GM19438 (cell line): ENCODE measurements around the gene PNRC2.
A peak's percentile ranks its signal among the peaks of the same experiment; 100 is the strongest.

Experiments used
- ATAC-seq: cut with Tn5 transposase; IDR thresholded peaks from one replicate; pipeline ENCODE4 v1.9.1; 2021; ENCODE audit warnings: low read depth; ENCODE audit not compliant: unreplicated experiment

The PNRC2 gene, protein sequence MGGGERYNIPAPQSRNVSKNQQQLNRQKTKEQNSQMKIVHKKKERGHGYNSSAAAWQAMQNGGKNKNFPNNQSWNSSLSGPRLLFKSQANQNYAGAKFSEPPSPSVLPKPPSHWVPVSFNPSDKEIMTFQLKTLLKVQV

DNA sequence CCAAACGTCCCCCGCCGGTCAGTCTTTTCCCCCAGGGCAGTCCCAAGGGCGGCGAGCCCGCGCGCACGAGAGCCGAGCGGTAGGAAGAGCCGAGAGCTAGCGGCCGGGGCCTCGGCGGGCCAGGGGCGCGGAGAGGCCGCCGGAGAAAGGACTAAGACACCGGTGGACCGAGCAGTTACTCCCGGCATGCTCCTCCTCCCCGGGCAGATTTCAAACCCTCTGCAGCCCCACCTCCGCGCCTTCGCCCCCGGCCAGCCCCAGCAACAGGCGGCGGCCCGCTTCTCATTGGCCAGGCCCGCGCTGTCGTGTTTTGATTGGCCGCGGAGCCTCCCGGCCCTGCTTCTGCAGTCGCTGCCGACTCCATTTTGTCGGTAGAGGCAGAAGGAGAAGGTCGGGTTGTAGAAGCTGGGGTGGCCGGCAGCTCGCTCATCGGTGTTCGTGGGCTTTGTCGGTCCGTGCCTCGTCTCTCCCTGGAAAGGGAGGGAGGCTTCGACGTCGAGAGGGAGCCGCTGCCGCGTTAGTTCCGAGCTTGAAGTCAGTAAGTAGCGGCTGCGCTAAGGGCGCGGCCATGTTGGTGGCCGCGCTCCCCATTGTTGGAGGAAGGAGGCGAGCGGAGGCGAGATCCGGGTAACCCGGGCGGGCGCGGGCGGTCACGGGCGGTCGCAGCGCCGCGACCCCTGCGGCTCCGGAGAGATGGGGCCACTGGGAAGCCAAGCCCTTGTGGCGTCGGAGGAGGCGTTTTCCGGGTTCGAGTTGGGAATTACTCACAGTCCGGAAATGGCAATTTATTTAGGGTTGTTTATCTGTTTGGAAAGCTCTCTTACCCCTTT, at the start of gene PNRC2:
Gene PNRC2 (plus strand): TSS at position 368 of the 830 bp plus-strand sequence. CDS start 1,630 bp downstream, outside the sequence.
- ATAC-seq, result peak; percentile 75

DNA sequence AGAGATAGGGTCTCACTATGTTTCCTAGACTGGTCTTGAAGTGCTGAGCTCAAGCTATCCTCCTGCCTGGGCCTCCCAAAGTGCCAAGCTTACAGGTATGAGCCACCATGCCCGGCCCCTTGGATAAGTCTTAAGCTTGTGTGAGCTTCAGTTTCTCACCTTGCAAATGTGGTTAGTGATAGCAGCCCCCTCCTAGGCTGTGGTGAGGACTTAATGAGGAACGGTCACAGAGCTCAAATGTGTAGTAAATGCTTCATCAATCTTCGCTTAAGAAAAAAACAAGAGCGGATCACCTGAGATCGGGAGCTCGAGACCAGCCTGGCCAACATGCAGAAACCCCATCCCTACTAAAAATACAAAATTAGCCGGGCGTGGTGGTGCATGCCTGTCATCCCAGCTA, 49.5 kb upstream of the PNRC2 start:
- no peak for ATAC-seq

DNA sequence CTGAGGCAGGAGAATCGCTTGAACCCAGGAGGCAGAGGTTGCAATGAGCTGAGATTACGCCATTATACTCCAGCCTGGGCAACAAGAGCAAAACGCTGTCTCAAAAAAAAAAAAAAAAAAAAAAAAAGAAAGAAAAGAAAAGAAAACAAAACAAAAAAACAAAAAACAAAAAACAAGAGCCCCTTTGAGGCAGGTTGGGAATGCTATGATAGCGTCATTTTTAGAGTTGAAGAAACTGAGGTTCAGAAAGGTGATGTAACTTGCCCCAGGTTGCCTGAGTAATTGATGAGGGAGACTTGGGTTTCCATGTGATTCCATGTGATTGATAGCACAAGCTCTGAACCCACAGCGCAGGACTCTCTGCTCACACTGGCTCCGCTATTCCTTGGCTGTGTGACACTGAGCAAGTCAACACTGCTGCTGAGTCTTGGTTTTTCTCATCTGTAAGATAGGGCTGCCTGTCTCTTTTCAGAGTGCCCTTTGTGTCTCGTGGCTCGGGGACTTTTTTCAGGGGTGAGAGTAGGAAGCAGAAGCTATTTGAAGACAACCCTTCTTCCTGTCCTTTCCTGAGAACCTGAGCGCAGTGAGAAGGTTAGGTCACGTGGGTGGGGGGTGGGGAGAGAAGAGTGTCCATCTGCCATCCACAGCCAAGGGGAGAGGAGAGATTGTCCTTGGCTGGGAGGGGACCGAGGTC, 48.9 kb upstream of the PNRC2 start:
- ATAC-seq, result no peak

DNA sequence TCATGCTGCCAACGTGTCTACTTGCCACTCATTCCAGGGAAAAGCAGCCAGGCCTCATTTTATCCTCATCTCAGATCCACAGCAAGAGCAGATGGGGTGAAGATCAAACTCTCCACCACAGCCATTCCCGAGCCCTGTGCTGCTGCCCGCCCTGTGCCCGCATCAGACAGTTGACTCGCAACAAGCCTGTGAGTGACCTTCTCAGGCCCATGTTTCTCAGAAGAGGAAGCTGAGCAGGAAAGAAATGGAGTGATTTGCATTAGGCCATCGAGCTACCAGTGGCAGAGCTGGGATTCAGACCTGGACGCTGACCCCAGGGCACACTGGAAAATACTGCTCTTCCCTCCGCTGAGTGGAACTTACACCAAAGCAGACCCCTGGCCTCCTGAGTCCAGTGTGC, 47.7 kb upstream of the PNRC2 start:
- no peak for ATAC-seq

DNA sequence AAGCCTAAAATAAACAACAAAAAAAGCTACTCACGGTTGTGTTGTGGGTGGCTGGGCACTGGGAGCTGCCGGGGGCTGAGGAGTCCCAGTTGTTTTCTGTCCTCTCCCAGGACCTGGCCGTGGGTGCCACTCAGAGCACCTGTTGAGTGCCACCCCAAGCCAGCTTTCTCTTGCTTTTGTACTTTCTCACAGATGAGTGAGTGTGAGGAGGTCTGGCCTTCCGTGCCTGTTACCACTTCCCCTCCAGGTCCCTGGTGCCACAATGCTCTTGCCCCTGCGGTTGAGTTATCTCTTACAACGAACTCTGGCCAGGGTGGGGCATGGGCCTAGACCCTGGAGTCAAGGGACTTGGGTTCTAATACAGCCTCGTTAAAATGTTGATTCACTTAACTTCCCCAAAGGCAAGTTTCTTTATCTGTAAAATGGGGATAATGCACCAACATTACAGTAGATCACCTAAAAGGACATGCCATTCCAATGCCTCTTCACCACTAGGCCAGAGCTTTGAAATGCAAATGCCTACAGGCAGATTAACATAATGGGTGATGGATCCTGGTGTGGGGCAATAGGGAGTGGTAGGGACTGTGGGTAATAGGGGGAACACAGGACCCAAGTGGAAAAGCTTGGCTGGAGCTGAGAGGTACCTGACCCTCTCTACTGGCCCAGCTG, 46.3 kb upstream of the PNRC2 start, which contains the start of gene CNR2:
Gene CNR2 (minus strand): TSS at position 151 of the 669 bp plus-strand sequence. CDS start 37,745 bp downstream, outside the sequence.
- no peak for ATAC-seq

DNA sequence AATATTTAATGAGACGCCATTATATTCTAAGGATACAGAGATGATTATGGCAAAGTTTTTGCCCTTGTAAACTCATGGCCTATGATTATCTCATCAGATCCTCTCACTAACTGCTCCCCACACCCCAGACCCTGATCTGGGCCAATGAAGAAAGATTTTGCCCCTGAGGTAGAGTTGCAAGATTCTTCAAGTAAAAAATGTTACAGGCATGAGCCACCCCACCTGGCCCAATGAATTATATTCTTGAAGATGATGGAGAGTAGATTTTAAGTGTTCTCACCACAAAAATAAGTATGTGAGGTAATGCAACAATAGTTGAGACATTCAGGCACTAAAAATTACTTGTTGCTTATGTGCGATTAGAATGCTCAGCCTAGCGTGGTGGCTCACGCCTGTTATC, 44.7 kb upstream of the PNRC2 start:
- ATAC-seq, result no peak

DNA sequence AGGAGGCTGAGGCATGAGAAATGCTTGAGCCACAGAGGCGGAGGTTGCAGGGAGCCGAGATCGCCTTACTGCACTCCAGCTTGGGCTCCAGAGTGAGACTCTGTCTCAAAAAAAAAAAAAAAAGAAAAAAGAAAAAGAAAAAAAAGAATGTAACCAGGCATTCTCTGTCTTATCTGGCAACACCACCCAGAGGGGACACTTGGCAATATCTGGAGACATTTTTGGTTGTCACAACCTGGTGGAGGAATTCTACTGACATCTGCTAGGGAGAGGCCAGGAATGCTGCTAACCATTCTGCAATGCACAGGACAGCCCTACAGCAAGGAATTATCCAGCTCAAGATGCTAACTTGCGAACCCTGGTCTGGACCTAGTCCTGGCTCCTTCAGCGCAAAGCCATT, 44.2 kb upstream of the PNRC2 start:
- no peak for ATAC-seq

DNA sequence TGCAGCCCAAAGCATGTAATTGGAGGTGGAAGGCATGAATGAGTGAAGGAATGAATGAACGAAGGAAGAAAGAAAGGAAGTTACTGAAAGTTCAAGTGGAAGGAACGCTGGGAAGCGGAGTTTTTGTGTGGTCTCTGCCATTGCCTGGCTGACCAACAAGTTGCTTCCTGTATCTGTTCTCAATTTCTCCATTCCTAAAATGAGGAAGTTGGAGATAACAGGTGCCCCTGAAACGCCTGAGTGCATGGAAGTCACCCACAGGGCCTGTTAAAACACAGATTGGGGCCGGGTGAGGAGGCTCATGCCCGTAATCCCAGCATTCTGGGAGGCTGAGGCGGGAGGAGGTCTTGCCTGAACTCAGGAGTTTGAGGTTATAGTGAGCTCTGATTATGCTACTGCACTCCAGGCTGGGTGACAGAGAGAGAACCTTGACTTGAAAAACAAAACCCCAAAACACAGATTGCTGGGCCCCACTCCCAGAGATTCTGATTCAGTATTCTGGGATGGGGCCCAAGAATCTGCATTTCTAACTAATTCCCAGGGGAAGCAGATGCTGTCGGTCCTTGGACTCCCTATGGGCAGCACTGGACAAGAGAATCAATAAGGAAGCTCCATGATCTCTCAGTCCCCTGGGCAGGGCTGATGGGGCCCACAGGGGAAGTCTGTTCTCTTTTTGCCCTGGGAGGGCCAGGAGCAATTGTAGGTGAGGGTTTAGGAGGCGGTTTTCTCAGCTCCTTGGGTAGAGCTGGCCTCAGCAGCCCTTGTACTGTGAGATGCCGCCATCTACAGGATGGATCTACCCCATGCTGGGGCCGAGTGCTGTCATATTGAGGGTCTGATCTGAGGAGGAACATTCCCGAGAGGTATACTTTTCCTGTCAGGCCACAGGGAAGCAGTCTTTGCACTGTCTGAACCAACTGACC, 43.2 kb upstream of the PNRC2 start:
- no peak for ATAC-seq

DNA sequence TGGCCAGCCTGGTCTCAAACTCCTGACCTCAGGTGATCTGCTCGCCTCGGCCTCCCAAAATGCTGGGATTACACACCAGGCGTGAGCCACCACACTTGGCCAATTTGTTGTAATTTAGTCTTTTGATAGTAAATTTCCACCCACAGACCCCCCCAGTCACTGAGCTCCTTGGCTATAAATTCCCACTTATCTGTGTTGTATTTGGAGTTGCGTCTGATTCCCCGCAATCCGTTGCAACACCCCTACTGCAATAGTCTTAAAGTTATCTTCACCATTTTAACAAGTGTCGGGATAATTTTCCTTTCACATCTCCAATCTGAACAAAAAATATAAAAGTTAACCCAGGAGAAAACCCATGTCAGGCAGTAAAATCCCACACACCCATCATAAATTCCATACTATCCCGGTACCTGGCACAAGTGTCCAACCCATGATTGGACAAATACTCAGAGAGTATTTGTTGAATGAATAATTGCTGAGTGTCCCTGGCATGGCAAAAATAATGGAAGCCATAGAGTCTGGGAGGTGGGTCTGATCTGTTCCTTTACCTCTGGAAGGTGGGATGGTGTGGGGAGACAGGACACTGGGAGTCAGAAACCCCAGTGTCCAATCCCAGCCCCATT, 37.2 kb upstream of the PNRC2 start:
- no peak for ATAC-seq

DNA sequence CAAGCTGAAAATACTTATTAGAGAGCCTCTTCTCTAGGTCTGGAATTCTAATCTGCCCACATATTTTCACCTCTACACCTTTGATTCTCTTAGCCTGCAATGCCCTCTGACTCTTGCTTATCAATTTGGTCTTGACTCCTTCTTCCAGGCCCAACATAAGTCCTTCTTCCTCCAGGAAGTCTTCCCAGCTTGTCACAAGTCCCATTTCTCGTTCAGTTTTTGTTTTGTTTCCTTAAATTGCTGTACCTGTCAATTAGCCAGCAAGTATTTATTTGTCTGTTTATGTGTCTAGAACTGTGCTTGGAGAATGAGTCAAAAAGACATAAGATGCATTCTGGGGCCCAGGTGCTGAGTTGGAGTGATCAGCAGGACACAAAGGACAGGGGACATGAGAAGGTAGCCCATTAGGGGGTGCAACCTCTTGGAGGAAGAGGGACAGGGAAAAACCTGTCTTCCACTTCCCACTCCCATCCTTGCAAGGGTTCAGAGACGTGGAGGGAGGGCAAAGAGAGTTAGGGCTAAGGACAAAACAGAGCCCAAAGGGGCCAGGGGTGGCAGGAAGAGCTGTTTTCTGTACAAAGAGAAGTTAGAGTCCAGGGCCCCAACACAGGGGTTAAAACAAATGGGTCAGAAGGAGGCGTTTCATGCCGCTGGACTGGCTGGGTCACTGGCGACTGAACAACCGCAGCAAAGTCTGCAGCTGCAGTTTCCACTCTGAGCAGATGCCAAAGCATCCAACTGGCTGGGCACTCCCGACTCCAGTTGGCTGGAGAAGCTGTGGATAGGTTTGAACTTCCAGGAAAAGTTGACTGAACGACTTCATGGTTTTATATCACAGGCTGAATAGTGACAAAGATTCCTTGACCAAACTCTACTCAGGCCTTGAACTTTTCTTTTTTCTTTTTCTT, 35.8 kb upstream of the PNRC2 start:
- ATAC-seq, result no peak

DNA sequence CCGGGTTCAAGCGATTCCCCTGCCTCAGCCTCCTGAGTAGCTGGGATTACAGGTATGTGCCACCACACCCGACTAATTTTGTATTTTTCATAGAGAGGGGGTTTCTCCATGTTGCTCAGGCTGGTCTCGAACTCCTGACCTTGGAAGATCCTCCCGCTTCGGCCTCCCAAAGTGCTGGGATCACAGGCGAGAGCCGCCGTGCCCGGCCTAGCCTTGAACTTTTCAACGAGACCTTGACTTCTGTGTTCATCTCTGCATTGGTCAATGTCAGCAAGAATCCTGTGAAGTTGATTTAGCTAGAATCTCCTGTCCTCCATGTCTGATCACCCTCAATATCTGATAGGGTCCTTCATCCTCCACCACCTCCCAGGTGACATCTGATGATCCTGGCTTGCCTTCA, 35.0 kb upstream of the PNRC2 start:
- no peak for ATAC-seq

DNA sequence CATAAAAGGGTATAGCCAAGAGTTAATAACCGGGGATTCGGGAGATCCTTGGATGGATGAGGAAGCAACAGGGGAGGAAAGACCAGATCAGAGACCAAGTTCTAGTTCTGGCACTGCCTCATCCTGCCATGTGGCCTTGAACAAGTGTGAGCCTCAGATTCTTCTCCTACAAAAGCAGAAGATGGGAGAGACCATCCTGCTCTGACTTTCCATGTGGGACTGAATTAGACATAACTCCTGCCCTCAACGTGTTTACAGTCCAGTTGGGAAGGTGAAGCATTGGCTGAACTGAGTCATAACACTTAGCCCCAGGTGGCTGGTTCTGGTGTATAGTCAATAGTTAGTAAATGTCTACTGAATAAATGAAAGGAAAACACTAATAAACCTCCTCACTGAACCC, 34.3 kb upstream of the PNRC2 start:
- ATAC-seq, result no peak

DNA sequence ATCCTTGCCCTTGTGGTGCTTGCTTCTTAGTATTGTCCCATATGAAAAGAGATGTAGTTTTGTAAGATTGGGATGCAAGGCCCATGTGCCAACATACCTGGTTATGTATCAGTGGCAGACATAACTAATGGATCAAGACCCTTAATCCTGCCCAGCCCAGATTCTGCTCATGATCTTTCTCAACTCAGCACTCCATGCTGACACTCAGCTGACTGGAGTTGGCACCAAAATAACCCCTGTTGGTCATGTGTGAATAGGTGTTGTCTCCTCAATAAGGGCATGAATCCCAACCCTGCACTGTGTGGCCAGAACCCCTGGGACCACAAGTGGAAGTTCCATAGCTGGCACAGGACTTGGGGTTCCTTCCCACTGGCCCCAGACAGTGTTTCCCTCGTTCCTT, 32.5 kb upstream of the PNRC2 start:
- ATAC-seq, result no peak

DNA sequence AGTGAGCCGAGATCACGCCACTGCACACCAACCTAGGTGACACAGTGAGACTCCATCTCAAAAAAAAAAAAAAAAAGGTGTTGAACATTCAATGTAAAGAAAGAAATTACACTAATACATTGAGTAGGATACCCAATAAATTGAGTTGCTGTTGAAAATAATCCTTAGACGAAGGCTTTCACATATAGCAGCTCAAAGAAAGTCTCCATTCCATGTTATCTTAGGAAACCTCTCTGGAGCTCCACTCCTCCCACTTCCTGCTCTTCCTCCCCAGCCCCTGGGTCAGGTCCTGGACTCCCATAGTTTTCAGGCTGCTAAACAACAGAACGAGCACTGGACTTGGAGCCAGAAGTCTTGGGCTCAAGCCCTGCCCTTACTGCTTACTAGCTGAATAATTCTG, 30.8 kb upstream of the PNRC2 start:
- no peak for ATAC-seq

DNA sequence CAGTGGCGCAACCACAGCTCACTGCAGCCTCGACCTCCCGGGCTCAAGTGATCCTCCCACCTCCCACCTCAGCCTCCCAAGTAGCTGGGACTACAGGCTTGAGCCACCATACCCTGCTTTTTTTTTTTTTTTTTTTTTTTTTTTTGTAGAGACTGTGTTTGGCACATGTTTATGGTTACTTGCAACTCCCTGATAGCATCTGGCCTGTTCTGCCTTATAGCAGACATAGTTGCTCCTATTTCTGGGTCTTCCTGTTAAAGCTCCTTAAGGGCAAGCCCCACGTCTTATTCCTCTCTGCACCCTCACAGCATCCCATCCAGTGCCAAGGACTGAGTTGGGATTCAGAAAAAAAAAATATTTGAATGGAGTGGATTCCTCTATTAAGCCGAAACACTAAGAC, 29.4 kb upstream of the PNRC2 start:
- ATAC-seq, result no peak

DNA sequence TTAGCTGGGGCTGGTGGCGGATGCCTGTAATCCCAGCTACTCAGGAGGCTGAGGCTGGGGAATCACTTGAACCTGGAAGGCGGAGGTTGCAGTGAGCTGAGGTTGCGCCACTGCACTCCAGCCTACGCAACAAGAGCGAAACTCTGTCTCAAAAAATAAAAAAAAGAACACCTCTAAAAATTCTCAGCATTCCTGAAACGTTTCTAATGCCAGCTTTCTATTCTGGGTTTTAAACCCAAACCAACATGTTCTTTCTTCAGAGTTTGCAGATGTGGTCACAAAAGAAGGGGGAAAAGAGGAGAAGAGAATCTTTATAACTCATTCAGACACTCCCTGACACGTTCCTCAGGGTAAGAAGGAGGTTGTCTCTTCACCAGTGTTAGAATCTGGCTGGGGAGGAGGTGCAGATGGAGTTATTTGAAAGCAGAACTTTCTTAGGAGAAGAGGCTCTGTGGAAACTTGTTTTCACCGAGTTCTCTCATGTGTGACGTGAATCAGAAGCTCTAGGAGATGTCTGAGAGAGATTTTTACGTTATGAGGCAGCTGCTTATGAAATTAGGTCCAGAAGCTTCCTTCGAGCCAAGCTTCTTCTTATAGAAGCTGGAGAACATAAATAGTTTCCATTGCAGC, 28.7 kb upstream of the PNRC2 start:
- ATAC-seq, result no peak

DNA sequence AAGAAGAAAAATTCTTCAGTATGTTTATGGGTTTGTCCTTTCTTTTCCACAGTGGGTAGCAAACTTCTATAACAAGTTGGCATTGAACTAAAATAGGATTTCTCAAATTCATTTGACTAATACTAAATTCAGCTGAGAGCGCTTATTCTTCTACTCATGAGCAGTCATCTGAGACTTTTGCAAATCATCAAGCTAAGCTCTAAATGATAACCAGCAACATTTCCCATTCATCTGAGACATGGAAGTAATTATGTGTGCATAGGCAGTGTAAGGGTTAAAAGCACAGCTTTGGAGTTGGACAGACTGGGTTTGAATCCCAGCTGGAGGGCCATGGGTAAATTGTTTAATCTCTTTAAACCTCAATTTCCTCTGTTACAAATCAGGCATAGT, 28.1 kb upstream of the PNRC2 start:
- ATAC-seq, result no peak

DNA sequence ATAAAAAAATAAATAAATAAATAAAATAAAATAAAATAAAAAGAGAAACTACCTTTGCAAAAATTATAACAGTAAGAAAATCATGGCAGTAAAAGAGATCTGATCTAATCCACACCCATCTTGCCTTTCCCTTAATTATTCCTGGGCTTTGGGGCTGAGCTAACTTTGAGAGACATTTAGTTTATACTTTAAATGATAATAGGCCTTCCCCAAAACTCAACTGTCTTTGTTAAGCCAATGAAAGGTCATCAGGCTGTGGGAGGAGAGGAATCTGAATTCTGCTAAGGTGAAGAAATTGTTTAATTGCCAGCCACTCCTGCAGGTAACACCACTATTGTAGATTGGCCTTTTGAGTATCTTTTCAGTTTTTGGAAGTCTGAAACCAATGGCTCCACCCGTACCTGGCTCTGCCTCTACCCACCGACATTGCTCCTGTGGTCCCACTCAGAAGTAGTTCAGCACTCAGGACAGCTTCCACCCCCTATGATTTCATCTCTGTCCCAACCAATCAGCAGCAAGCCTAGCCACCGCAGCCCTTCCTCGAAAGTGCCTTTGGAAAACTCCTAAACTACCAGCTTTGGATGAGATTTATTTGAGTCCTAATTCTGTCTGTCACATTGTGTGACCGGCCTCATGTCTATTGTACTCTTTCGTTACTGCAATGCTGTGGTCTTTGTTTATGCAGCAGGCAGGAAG, 23.0 kb upstream of the PNRC2 start:
- no peak for ATAC-seq
